ENCODE measurements around the gene STN1.

STN1 gene

DNA sequence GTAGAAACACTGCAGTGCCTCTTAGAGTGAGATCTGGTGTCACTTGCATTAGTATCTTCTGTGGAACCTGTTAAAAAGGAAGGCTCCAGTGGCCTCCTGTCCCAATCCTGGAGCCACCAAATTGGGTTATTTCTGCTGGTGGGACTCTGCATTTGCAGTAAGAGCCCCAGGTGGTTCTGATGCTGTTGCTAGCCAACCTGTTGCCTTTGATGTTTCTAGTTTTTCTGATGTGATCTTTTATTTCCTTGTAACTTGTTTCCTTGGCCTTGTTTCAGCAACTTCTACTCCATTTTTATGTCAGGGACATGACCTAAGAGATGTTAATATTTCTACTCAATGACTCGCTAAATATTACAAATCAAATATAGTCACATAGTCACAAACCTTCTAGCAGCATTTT, 12.5 kb upstream of the STN1 start:
- TF ChIP-seq, protein P1, sequence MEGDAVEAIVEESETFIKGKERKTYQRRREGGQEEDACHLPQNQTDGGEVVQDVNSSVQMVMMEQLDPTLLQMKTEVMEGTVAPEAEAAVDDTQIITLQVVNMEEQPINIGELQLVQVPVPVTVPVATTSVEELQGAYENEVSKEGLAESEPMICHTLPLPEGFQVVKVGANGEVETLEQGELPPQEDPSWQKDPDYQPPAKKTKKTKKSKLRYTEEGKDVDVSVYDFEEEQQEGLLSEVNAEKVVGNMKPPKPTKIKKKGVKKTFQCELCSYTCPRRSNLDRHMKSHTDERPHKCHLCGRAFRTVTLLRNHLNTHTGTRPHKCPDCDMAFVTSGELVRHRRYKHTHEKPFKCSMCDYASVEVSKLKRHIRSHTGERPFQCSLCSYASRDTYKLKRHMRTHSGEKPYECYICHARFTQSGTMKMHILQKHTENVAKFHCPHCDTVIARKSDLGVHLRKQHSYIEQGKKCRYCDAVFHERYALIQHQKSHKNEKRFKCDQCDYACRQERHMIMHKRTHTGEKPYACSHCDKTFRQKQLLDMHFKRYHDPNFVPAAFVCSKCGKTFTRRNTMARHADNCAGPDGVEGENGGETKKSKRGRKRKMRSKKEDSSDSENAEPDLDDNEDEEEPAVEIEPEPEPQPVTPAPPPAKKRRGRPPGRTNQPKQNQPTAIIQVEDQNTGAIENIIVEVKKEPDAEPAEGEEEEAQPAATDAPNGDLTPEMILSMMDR (IDR thresholded peaks at IDR 0.05; ENCODE audit: borderline replicate concordance, insufficient read depth, low read depth, low read length) = no peak
- no peak overlapping the region for H3K4me3 ChIP-seq (ENCODE audit: low read depth, low read length)

DNA sequence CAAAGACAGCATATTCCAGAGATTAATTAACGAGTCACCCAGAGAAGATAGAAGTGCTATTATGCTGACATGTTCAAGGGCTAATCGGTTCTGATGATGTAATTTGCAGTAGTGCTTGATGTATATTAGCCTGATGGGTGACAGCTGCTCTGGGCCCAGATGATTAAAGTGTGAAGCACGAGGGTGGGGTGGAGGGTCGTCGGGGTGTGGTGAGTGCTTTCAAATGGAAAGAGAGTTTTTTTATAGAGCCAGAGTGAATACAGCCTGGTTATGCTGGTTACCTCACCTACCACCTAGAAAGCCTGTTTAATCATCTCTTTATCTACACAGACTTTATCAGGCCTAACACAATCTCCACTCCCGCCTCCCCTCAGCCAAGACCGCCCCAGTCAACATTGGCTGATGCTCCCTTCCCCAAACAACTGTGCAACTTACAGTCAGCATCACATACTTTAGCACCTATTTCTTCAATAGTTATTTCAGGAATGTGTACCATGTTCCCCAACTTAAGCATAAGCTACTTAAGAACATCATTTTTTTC, 11.5 kb upstream of the STN1 start:
- TF ChIP-seq, protein P1 (IDR thresholded peaks at IDR 0.05; ENCODE audit: borderline replicate concordance, insufficient read depth, low read depth, low read length) = no peak
- H3K4me3 ChIP-seq (ENCODE audit: low read depth, low read length) = no peak overlapping the region

DNA sequence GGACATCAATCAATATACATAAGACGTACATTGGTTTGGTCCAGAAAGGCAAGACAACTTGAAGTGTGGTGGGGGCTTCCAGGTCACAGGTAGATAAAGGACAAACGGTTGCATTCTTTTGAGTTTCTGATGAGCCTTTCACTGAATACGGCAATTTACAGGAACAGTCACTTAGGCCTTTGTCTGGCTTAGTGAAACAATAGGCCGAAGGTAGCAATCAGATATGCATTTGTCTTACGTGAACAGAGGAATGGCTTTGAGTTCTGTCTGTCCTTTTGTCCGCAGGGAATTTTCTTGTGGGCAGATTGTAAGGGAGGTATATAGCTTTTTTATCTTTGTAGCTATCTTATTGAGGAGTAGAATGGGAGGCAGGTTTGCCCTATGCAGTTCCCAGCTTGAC, 10.8 kb upstream of the STN1 start:
- TF ChIP-seq, protein P1 (IDR thresholded peaks at IDR 0.05; ENCODE audit: borderline replicate concordance, insufficient read depth, low read depth, low read length) = no peak
- H3K4me3 ChIP-seq (ENCODE audit: low read depth, low read length) = no peak overlapping the region

DNA sequence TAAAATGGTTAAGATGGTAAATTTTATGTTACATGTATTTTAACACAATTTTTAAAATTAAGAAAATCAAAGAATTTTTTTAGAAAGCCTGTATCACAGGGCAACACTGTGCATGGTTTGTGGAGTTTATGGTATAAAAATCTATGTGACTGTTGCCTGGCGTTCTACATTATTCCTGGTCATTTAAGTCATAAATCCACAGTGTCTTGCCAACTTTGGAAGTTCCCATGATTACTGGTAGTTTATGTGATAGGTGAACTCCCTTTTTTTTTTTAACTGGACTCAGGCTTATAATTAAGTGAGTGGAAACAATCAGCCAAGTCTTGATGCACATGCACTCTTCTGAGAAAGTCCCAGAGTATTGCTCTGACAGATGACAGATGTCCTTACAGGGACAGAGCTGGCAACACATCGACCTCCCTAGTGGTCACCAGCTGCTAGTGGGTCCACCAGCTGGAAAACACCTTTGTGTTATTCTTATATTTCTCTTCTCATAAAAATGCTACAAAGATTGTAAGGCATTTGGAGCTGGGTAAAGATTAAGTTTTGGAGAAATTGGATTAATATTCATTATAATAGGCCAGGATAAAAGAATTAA, 8.8 kb upstream of the STN1 start:
- no peak overlapping the region for H3K4me3 ChIP-seq (ENCODE audit: low read depth, low read length)
- TF ChIP-seq, protein P1 (IDR thresholded peaks at IDR 0.05; ENCODE audit: borderline replicate concordance, insufficient read depth, low read depth, low read length) = no peak

DNA sequence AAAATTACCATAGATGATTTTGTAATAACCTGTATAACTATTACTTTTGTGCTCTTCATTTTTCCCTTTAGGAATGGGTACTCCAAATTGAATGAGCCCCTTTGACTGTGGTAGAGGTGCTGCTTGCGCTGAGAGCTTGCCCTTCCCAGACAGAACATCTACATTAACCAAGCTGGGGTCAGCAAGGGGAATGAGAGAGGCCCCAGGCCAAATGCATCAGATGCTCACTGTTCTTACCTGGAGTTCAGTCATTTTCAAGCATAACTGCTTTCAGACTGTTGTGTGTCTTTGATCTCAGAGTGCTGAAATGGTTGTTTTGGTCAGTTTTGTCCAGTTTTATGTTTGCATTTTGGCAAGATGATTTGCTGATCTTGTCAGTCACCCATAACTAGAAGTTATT, 7.6 kb upstream of the STN1 start:
- TF ChIP-seq, protein P1 (IDR thresholded peaks at IDR 0.05; ENCODE audit: borderline replicate concordance, insufficient read depth, low read depth, low read length) = no peak
- H3K4me3 ChIP-seq (ENCODE audit: low read depth, low read length) = no peak overlapping the region

DNA sequence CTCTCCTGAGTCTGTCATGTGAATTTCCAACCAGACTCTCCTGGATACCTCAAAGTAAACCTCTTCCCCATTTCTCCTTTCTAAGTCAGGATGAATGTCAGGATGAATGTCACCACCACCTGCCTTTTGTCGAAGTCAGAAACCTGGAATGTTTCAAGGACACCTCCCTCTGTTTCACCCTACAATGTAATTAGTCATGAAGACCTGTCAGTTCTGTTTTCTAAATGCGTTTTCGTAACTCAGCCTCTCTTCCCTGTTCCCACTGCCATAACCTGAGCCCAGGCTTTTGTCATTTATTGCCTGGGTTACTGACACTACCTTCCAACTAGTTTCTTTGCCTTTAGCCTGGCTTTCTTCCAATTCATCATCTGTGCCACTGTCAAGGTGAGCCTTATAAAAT, 5.5 kb upstream of the STN1 start:
- TF ChIP-seq, protein P1 (IDR thresholded peaks at IDR 0.05; ENCODE audit: borderline replicate concordance, insufficient read depth, low read depth, low read length) = no peak
- no peak overlapping the region for H3K4me3 ChIP-seq (ENCODE audit: low read depth, low read length)

DNA sequence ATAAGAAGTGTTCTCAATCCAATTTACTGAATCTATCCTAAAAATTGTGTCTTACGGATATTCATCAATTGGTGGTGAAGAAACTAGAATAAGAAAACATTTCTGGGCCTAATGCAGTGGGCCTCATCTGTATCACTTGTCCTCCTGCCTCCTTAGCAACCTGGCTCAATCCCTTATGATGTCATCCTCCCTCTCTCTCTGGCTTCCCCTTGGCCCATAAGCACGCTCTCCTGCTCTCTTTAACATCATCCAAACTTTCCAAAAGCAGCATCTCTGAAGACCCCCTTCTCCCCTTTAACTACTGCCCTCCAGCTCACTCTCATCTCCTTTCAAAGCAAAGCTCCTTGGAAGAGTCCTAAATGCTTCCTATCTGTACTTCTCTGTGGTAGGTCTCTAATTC, 4.7 kb upstream of the STN1 start:
- TF ChIP-seq, protein P1 (IDR thresholded peaks at IDR 0.05; ENCODE audit: borderline replicate concordance, insufficient read depth, low read depth, low read length) = no peak
- no peak overlapping the region for H3K4me3 ChIP-seq (ENCODE audit: low read depth, low read length)
